Measurements from ENCODE around the gene SH2D1B. TPM values are rescaled to one million over a fixed set of nuclear protein-coding genes. Genes with fewer than 3 reads are reported as not detected.

The SH2D1B gene
- total RNA-seq, 1 donor from 2014 or later, result not detected

DNA sequence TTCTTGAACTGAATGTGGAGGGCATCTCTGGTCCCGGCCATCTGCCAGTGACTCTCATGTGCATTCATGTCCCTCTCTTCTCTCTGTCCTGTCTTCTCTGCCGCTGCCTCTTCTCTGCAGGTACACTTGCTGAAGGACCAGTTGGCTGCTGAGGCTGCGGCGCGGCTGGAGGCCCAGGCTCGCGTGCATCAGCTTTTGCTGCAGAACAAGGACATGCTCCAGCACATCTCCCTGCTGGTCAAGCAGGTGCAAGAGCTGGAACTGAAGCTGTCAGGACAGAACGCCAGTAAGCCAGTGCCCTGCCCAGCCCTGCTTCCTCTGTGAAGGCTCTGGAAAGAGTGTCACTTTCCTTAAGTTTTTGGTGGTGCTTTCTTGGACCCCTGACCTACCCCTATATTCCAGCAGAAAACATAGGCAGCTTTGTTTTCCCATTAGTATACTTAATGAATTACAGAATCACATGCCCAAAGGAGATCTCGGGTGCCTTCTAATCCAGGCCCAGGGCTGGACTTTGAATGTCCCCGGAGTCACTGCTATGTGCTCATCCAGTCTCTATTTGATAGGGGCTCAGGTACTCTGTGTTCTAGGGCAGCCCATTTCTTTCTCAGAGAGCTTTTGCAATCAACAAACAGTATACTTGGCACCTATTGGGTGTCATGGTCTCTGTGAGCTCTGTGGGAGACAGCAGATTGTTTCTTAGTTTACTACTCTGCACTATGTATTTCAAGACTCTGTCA, 46.5 kb downstream of the SH2D1B start:
- DNase-seq (no peak), ATAC-seq (ENCODE audit: low read depth) (no peak)
- Mint-ChIP-seq H3K4me3 (no peak overlapping the region), H3K36me3 (ENCODE audit: low read depth) (no peaks in the 10 kb centered on the region), H3K27ac (no peak overlapping the region), H3K27me3 (peaks cover 10% of the 10 kb centered on the region), H3K9me3 (no peaks in the 10 kb centered on the region), H3K4me1 (peaks cover 6% of the 10 kb centered on the region)
- TF ChIP-seq, protein P1, sequence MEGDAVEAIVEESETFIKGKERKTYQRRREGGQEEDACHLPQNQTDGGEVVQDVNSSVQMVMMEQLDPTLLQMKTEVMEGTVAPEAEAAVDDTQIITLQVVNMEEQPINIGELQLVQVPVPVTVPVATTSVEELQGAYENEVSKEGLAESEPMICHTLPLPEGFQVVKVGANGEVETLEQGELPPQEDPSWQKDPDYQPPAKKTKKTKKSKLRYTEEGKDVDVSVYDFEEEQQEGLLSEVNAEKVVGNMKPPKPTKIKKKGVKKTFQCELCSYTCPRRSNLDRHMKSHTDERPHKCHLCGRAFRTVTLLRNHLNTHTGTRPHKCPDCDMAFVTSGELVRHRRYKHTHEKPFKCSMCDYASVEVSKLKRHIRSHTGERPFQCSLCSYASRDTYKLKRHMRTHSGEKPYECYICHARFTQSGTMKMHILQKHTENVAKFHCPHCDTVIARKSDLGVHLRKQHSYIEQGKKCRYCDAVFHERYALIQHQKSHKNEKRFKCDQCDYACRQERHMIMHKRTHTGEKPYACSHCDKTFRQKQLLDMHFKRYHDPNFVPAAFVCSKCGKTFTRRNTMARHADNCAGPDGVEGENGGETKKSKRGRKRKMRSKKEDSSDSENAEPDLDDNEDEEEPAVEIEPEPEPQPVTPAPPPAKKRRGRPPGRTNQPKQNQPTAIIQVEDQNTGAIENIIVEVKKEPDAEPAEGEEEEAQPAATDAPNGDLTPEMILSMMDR (IDR thresholded peaks at IDR 0.05), result no peak
- intact Hi-C loops (cut with micrococcal nuclease), result no loop called here
- POLR2A ChIA-PET, result no interaction called here
- CTCF ChIA-PET, result no interaction called here

DNA sequence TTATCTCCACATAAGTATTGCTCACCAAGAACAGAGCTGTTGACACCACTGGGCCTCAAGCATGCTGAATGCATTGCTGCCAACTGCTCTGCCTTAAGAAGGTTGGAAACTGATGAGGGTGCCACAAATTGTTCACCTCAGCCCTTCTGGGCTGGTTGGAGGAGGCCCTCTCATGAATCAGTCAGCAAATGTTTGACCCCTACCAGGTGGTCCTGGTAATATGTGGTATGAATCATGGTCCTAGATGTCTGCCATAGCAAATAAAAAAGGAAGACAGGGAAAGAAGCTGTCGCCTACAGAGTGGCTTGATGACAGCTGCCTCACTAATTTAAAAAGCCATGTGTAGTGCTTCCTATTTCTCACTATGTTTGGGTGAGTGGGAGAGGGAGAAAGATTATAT, 47.4 kb downstream of the SH2D1B start:
- TF ChIP-seq, protein P1 (IDR thresholded peaks at IDR 0.05), result no peak
- Mint-ChIP-seq H3K27ac (no peak overlapping the region), H3K4me3 (no peak overlapping the region)

DNA sequence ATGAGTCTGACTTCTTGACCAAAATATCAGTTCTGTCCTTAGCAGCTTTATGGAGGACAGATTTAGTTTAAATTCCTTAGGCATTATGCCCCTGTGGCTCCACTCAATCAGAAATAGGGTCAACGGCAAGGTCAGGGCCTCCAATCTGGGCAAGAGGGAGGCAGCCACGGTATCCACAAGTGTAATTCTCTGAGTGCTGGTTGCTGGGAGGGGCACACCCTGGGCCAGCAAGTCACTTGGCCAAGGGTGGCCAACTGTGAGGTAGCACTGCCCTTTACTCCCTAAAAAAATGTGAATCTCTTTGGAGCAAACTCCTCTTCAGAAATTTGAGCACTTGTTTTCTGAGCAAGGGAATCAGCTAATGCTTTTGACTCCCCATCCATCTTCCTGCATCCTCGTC, 48.1 kb downstream of the SH2D1B start:
- H3K27ac Mint-ChIP-seq, result no peak overlapping the region
- H3K4me1 Mint-ChIP-seq, result peaks cover 6% of the 10 kb centered on the region
- peaks cover 10% of the 10 kb centered on the region for H3K27me3 Mint-ChIP-seq
- TF ChIP-seq, protein P1 (IDR thresholded peaks at IDR 0.05), result no peak
- H3K9me3 Mint-ChIP-seq, result no peaks in the 10 kb centered on the region
- POLR2A ChIA-PET, result no interaction called here
- CTCF ChIA-PET, result no interaction called here
- intact Hi-C loops (cut with micrococcal nuclease), result no loop called here
- no peaks in the 10 kb centered on the region for H3K36me3 Mint-ChIP-seq (ENCODE audit: low read depth)
- DNase-seq (no peak), ATAC-seq (ENCODE audit: low read depth) (no peak)
- no peak overlapping the region for H3K4me3 Mint-ChIP-seq

More for the DNA sequence above, 47.4 kb downstream of the SH2D1B start:
- POLR2A ChIA-PET, result no interaction called here
- intact Hi-C loops (cut with micrococcal nuclease), result no loop called here
- H3K27me3 Mint-ChIP-seq, result peaks cover 10% of the 10 kb centered on the region
- CTCF ChIA-PET, result no interaction called here
- H3K4me1 Mint-ChIP-seq, result peaks cover 6% of the 10 kb centered on the region
- DNase-seq, result no peak
- ATAC-seq (ENCODE audit: low read depth), result no peak
- H3K36me3 Mint-ChIP-seq (ENCODE audit: low read depth), result no peaks in the 10 kb centered on the region
- no peaks in the 10 kb centered on the region for H3K9me3 Mint-ChIP-seq

DNA sequence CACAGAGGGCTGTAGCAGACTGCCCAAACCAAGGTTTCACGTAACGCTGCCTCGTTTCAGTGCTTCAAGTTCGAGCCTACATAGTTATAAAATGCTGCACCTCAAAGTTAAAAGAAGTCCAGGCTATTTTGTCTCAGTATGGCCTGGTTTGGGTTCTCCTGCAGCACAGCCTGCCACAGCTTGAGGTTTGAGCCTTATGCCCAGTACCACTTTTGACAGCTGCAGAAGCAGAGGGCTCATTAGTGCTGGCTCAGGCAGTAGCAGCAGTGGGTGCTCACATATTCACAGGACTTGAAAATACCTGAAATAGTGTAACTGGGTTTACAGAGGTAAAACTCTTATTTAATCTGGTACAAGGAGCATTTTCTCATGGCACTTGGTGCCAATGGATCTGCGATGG, 50.6 kb downstream of the SH2D1B start:
- intact Hi-C loops (cut with micrococcal nuclease), result no loop called here

DNA sequence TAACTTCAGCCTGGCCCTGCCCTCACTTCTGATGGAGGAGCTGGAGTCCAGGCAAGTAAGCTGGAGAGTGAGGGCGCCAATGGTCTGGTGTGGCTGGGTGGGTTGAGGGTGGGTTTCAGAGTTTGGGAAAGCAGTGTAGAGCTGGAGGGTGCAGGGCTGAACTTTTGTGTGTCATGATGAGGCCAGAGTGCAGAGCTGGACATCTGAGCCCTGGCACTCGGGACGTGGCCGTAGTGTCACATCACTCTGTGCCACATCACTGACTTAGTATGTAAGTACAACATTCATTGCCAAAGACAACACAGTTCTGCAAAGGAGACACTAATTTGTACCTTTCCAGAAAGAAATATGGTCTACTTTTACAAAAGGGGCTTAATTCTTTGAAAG, 51.1 kb downstream of the SH2D1B start:
- Mint-ChIP-seq H3K27me3 (peaks cover 21% of the 10 kb centered on the region), H3K36me3 (ENCODE audit: low read depth) (no peaks in the 10 kb centered on the region), H3K4me1 (peaks cover 6% of the 10 kb centered on the region), H3K4me3 (no peak overlapping the region), H3K9me3 (no peaks in the 10 kb centered on the region), H3K27ac (no peak overlapping the region)
- ChIA-PET POLR2A (no interaction called here), CTCF (no interaction called here)
- TF ChIP-seq, protein P1 (IDR thresholded peaks at IDR 0.05), result no peak
- ATAC-seq (ENCODE audit: low read depth) (no peak), DNase-seq (no peak)
- intact Hi-C loops (cut with micrococcal nuclease), result no loop called here

More for the DNA sequence above, 50.6 kb downstream of the SH2D1B start:
- CTCF ChIA-PET, result no interaction called here
- Mint-ChIP-seq H3K4me3 (no peak overlapping the region), H3K36me3 (ENCODE audit: low read depth) (no peaks in the 10 kb centered on the region), H3K9me3 (no peaks in the 10 kb centered on the region), H3K27me3 (peaks cover 21% of the 10 kb centered on the region), H3K27ac (no peak overlapping the region), H3K4me1 (peaks cover 6% of the 10 kb centered on the region)
- TF ChIP-seq, protein P1 (IDR thresholded peaks at IDR 0.05), result no peak
- POLR2A ChIA-PET, result interaction anchor here (0.5 kb wide), 1 partner anchor 181 kb away, joined by 3 read pairs; no protein-coding TSS in a partner anchor
- ATAC-seq (ENCODE audit: low read depth) (no peak), DNase-seq (no peak)

Measured in activated B cell treated with CpG ODN at 0.5 μM for 24 hours (primary cell).